GM19099 (cell line): ENCODE measurements around the gene DNM3.

Source experiments
- POLR2A ChIP-seq: IDR thresholded peaks from 3 replicates; pipeline ENCODE4 v1.6.1; 2011; ENCODE audit warnings: low read depth; ENCODE audit not compliant: insufficient read length; ENCODE audit errors: extremely low read depth

DNM3 gene

DNA sequence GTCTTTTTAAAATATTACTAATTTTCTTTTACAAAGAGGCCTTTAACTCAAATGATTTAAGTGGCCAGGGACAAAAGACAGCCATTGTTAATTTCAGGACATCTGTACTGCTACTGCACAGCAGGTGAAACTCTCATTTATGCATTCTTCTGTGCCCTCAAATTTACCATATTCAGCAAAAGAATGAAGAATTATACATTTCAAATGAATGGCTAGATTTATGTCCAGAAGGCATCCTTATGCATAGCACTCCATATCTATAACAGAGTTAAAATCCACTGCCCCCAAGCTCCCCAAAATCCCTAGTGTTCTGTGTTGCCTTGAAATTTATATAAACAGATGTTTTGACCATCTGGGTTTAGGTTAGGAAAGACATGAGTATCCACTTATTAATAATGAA lies 202.6 kb downstream of the DNM3 start:
- TF ChIP-seq POLR2A, result no peak

- no peak for TF ChIP-seq POLR2A
Measured at GRCh38 chr1:172051898-172052297, 210.6 kb downstream of the DNM3 start.

GRCh38 chr1:172054172-172054571 lies 212.9 kb downstream of the DNM3 start:
- TF ChIP-seq POLR2A, result no peak

GRCh38 chr1:172068334-172068733 lies 227.0 kb downstream of the DNM3 start:
- no peak for TF ChIP-seq POLR2A

DNA sequence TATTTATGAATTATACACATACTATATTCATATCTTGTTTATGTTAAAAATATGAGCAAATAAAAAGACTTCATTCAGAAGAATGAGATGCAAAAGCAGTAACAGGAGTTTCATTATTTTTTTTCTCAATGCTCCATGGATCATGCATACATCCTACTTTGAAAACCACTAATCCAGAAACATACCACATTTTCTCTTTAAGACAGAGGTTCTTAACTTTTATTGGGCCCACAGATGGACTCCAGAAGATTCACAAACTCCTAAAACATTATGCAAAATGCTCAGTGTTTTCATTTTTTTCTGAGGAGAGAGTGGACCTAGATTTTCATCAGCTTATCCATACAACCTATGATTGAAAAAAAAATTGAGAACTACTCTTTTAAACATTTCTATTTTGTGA lies 227.8 kb downstream of the DNM3 start:
- TF ChIP-seq POLR2A, result no peak

DNA sequence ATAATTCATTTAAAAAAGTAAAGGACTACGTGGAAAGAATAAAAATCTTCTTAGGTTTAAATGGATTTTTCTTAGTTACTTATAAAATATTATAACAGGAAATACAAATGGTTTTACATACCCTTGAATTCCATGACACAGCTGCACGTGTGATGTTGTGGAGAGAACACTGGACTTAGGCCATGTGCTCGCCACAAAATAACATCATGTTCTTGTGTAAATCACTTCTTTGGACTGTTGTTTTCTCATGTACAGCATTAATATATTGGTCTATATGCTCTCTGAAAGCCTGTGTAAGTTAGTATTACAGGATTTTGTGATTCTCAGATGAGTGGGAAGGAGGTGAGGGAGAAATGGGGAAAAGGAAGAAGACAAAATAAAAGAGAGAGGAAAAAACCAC lies 228.2 kb downstream of the DNM3 start:
- TF ChIP-seq POLR2A, result no peak

GRCh38 chr1:172070055-172070454 lies 228.8 kb downstream of the DNM3 start:
- TF ChIP-seq POLR2A, result no peak

DNA sequence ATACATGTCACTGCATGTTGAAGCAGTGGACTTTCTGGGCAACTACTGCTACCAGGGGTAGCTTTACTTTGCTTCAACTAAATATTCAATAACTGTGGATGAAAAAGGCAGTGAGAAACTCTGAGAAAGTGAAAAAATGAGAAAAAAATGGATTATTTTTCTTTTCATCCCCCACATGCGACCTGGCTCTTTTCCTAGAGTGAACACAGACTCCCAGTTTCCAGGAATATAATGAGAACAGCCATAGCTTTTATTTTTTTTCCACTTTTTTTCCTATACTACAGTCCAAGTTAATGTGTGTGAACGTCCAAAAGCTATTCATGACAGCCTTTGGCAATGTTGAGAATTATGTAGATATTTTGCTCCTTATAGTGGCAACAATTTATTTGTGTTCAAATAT lies 230.4 kb downstream of the DNM3 start:
- no peak for TF ChIP-seq POLR2A

DNA sequence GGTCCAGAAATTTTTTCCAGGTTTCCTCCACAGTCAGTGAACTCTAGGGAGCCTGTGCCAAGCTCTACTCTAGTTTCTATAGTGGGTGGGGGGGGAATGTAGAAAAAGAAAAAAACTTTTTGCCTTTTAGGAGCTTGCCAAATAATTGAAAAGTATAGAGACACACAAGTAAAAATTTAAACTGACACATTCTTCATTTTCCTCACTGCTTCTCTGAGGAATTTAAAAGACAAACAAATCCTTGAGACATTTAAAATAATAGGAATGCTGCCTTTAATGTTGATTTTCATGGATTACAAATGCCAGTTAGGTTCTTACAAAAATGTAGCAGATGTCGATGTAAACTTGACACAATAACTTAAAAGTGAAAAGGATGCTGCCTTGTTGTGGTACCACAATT lies 241.9 kb downstream of the DNM3 start:
- TF ChIP-seq POLR2A, result no peak

DNA sequence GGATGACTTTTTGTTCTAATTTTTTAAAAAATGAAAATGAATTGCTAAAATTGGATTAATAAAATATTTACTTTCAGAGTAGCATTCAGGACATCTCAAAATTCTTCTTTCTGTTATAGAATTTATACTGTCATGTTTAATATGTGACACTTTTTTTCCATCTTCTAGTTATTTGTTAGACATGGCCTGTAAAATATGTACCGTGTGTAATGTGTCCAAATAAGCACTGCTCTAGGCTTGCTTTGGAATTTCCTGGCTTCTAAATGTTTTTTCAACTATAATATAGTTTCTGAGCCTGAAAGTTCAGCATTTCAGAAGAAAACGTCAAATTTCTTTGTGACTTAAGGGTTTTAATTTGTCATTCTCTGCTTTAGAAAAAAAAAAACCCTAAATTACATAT lies 243.6 kb downstream of the DNM3 start:
- no peak for TF ChIP-seq POLR2A

DNA sequence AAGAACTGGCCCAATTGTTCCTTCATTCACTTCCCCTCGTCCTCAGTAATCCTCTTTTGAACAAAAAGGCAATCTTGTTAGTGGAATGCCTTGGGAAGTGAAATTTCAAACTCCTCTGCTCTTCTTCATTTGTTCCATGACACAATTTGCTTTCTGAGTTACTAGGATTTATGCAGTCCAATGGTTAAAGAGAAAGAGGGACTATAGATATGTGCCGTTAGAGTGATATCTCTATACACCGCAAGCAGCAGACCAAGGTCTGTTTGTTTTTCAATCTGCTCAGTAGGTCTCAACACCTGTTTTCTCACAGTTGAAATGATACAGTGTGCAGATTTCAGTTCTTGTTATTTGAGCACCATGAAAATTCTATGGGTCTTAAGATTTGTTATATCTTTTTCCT lies 244.0 kb downstream of the DNM3 start:
- no peak for TF ChIP-seq POLR2A

DNA sequence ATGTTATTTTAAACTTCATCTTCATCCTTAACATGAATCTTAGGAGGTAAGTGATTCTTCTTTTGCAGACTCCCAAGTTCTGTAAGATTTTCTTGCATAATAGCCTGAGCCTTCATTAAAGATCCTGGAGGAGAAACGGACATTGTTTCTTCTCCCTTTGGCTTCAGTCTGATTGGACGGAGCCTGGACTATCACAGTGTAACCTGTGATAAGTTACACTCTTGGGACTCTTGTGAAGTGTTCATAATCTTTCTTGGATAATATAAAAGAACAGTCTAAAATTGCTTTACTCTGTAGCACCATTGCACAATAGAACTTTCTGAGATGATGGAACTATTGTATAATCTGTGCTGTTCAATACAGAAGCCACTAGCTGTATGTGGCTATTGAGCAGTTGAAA lies 244.8 kb downstream of the DNM3 start:
- TF ChIP-seq POLR2A, result no peak

- TF ChIP-seq POLR2A, result no peak
Measured at GRCh38 chr1:172088256-172088655, 247.0 kb downstream of the DNM3 start.

GRCh38 chr1:172089768-172090510 lies 248.6 kb downstream of the DNM3 start:
- TF ChIP-seq POLR2A, result no peak

GRCh38 chr1:172090511-172090817 lies 249.2 kb downstream of the DNM3 start:
- no peak for TF ChIP-seq POLR2A

- TF ChIP-seq POLR2A, result no peak
Measured at GRCh38 chr1:172095846-172096245, 254.5 kb downstream of the DNM3 start.

DNA sequence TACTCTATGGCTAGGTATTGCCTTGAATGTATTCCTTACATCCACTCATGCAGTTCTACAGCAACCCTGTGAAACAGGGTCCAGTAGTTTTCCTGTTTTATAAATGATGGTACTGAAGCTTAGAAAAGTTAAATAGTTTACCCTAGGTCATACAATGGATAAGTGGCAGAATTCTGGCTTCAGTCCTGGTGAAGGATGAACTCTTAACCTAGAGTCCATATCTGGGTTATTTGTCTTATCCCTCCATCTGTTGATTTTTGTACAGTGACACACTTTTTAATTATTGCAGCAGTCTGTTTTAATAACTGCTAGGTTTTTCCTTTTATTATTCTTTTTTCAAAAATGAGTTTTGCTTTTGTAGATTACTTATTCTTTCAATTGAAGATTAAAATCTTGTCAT lies 263.9 kb downstream of the DNM3 start:
- no peak for TF ChIP-seq POLR2A
